ENCODE data around the gene TADA1. TPM values are rescaled to one million over a fixed set of nuclear protein-coding genes. Genes with fewer than 3 reads are reported as not detected.

TADA1 gene
- total RNA-seq, 1 donor from 2014 or later: 14.0 TPM

GRCh38 chr1:166813508-166814223, 62.4 kb downstream of the TADA1 start:
- Histone ChIP-seq H3K4me3 (no peak overlapping the region), H3K27me3 (no peaks in the 10 kb centered on the region), H3K9me3 (no peaks in the 10 kb centered on the region), H3K36me3 (no peaks in the 10 kb centered on the region), H3K27ac (no peak overlapping the region), H3K4me1 (no peaks in the 10 kb centered on the region)
- DNase-seq (ENCODE audit: extremely low spot score in 2 of 2): no peak
- TF ChIP-seq POLR2A (IDR thresholded peaks at IDR 0.05) (no peak), POLR2AphosphoS5 (IDR thresholded peaks at IDR 0.05; ENCODE audit: insufficient read depth in 1 of 2, low read depth in 1 of 2) (no peak), CTCF (IDR thresholded peaks at IDR 0.05) (no peak)
- intact Hi-C loops (cut with DNase I): no loop called here

GRCh38 chr1:166811691-166812090, 64.4 kb downstream of the TADA1 start:
- no peak overlapping the region for H3K4me3 ChIP-seq
- H3K4me1 ChIP-seq: no peaks in the 10 kb centered on the region
- no peaks in the 10 kb centered on the region for H3K9me3 ChIP-seq
- no peaks in the 10 kb centered on the region for H3K27me3 ChIP-seq
- TF ChIP-seq POLR2A (IDR thresholded peaks at IDR 0.05) (no peak), POLR2AphosphoS5 (IDR thresholded peaks at IDR 0.05; ENCODE audit: insufficient read depth in 1 of 2, low read depth in 1 of 2) (no peak), CTCF (IDR thresholded peaks at IDR 0.05) (no peak)
- no peak overlapping the region for H3K27ac ChIP-seq
- no peaks in the 10 kb centered on the region for H3K36me3 ChIP-seq
- intact Hi-C loops (cut with DNase I): no loop called here
- no peak for DNase-seq (ENCODE audit: extremely low spot score in 2 of 2)

GRCh38 chr1:166808952-166809351, 67.1 kb downstream of the TADA1 start:
- Histone ChIP-seq H3K4me3 (no peak overlapping the region), H3K36me3 (no peaks in the 10 kb centered on the region), H3K27ac (no peak overlapping the region), H3K27me3 (no peaks in the 10 kb centered on the region), H3K9me3 (no peaks in the 10 kb centered on the region), H3K4me1 (no peaks in the 10 kb centered on the region)
- no peak for TF ChIP-seq POLR2AphosphoS5 (IDR thresholded peaks at IDR 0.05; ENCODE audit: insufficient read depth in 1 of 2, low read depth in 1 of 2)
- TF ChIP-seq POLR2A (IDR thresholded peaks at IDR 0.05): no peak
- no peak for TF ChIP-seq CTCF (IDR thresholded peaks at IDR 0.05)
- no peak for DNase-seq (ENCODE audit: extremely low spot score in 2 of 2)
- intact Hi-C loops (cut with DNase I): no loop called here

Other genes starting within 250 kb of the TADA1 start
- 26.3 TPM for gene POGK, start 36.8 kb downstream of the TADA1 start, total RNA-seq
- 0.25 TPM for gene ILDR2, start 99.3 kb upstream of the TADA1 start, total RNA-seq
- gene MAEL, start 113.0 kb upstream of the TADA1 start, total RNA-seq: not detected
- gene GPA33, start 214.1 kb upstream of the TADA1 start, total RNA-seq: 0.74 TPM
- gene STYXL2, start 217.8 kb upstream of the TADA1 start, total RNA-seq: not detected